Activated naive CD4-positive, alpha-beta T cell treated with anti-CD3 and anti-CD28 coated beads, Interleukin-2, amount 10 ng/mL, durations not matched to agents 7 days and 5 days (primary cell): ENCODE data around the gene GINM1.
A peak's percentile ranks its signal among the peaks of the same experiment; 100 is the strongest.

ENCODE experiments used
- CTCF ChIA-PET: fragments of 350-600 bp; sonication (Branson Sonifier 250); formaldehyde crosslinking; loops from one replicate; lab custom pipeline; 2021; ENCODE audit warnings: antibody characterized with exemption; lab: Charles Lee
- DNase-seq: peaks from one replicate; pipeline ENCODE4 v3.0.0-alpha.2; 2020
- H3K27ac Mint-ChIP-seq: one replicate; pipeline ENCODE4 v1.8.0; 2021; ENCODE audit warnings: mild to moderate bottlenecking, moderate library complexity, mixed read lengths
- H3K27me3 Mint-ChIP-seq: one replicate; pipeline ENCODE4 v1.8.0; 2021; ENCODE audit warnings: mild to moderate bottlenecking, mixed read lengths
- H3K36me3 Mint-ChIP-seq: one replicate; pipeline ENCODE4 v1.8.0; 2021; ENCODE audit warnings: mixed read lengths
- H3K4me1 Mint-ChIP-seq: one replicate; pipeline ENCODE4 v1.8.0; 2021; ENCODE audit warnings: mixed read lengths
- H3K4me3 Mint-ChIP-seq: one replicate; pipeline ENCODE4 v1.8.0; 2021; ENCODE audit warnings: mild to moderate bottlenecking, moderate library complexity, mixed read lengths
- H3K9me3 Mint-ChIP-seq: one replicate; pipeline ENCODE4 v1.8.0; 2021; ENCODE audit warnings: mixed read lengths

The GINM1 gene

DNA sequence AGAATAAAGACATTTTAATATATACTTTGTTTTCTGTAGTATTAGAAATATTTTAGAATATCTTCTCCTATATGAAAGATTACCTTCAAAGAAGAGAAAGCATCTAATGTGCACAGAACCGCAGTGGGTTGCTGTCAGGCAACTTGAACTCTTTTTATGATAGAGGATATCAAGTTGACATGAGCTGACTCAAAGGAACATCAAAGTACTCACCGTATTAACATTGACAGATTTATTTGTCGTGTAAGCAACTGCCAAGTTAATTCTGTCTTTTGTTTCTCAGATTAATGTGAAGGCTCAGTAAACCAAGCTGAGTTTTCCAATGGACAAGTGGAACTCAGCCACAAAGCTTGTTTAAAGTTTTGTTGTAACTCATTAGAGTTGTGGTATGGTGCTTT lies 2.2 kb upstream of the GINM1 start:
- CTCF ChIA-PET: interaction anchor here (1.1 kb wide), 1 partner anchor 12 kb away, joined by 3 read pairs; no protein-coding TSS in a partner anchor
- Mint-ChIP-seq H3K27ac (no peak overlapping the region), H3K36me3 (peaks cover 9% of the 10 kb centered on the region), H3K9me3 (no peaks in the 10 kb centered on the region), H3K27me3 (peaks cover 17% of the 10 kb centered on the region), H3K4me3 (no peak overlapping the region), H3K4me1 (peaks cover 25% of the 10 kb centered on the region)
- DNase-seq: no peak

DNA sequence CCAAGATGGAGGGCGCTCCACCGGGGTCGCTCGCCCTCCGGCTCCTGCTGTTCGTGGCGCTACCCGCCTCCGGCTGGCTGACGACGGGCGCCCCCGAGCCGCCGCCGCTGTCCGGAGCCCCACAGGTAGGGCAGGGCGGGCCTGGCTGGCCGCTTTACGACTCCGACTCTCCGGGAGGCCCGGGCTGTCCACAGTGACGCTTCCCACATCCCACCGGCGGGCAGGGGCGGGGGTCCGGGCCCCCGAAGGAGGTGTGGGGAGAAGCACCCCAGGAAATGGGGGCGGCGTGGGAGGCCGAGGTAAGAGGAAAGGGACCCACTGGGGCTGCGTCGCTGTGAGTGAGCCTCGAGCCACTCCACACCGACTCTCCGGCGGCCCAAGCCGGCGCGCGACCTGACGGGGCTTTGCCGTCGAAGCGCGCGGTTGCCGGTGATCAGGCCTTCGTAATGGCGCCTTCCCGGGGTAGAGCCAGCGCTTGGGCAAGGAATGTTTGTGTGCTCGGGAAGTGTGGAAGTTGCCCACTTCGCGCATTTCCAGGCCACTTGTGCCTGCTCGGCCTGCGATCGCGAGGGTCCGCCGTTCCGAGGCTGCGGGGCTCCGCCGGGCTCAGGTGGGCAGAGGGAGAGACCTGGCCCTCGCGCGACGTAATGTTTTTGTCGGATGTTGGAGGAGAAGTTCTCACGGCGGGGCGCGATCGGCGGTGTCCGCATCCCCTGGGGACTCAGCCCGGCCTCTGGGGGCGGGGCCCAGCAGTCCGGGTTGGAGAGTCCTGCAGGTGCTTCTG lies 427 bp downstream of the GINM1 start:
- CTCF ChIA-PET: interaction anchor here (1.3 kb wide), 1 partner anchor 82 kb away, joined by 4 read pairs; the partner anchor contains the start of gene KATNA1
- peaks cover 28% of the 10 kb centered on the region for H3K4me1 Mint-ChIP-seq
- H3K4me3 Mint-ChIP-seq: peak overlapping the region; percentile 92
- H3K27me3 Mint-ChIP-seq: no peaks in the 10 kb centered on the region
- peak overlapping the region; percentile 82 for H3K27ac Mint-ChIP-seq
- peaks cover 9% of the 10 kb centered on the region for H3K36me3 Mint-ChIP-seq
- H3K9me3 Mint-ChIP-seq: no peaks in the 10 kb centered on the region
- DNase-seq: peak; percentile 58

DNA sequence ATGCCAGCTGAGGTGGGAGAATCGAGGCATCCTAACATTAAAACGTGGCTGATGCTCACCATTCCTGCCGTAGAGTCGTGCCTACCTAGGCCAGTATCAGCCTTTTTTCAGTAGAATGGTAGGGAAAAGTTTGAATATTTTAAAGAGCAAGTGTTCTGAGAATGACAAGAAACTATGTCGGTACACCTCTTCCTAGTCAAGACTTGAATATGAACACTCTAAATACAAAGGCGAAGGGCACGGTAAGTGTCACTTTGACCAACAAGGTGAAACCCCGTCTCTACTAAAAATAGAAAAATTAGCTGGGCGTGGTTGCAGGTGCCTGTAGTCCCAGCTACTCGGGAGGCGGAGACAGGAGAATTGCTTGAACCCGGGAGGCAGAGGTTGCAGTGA lies 1.0 kb downstream of the GINM1 start:
- H3K4me3 Mint-ChIP-seq: peak overlapping the region; percentile 92
- CTCF ChIA-PET: no interaction called here
- no peak for DNase-seq
- peak overlapping the region; percentile 82 for H3K27ac Mint-ChIP-seq
- peaks cover 9% of the 10 kb centered on the region for H3K36me3 Mint-ChIP-seq
- peaks cover 28% of the 10 kb centered on the region for H3K4me1 Mint-ChIP-seq
- H3K9me3 Mint-ChIP-seq: no peaks in the 10 kb centered on the region
- no peaks in the 10 kb centered on the region for H3K27me3 Mint-ChIP-seq

DNA sequence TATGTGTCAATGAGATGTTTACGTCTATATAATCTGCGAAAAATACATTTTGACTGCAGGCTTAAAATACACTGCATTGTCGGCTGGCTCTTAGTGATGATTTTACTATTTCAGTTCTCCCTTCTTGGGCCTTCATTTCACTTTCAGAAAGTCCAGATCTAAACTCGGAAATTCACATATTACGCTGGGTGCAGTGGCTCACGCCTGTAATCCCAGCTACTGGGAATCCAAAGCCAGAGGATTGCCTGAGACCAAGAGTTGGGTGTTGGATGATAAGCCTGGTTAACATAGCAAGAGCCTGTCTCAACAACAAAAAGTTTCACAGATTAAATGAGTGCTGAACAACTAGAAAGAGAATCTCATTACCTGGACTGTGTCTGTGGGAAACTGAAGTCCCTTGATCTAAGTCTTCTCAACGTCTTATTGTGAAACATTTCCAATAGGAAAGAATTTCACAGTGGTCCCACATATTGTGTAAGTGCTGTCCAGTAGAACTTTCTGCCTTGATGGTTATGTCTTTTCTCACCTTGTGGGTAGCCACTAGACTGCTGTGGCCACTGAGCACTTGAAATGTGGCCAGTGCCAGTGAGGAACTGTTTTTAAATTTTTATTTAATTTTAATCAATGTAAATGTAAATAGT lies 1.9 kb downstream of the GINM1 start:
- no peak for DNase-seq
- peaks cover 11% of the 10 kb centered on the region for H3K36me3 Mint-ChIP-seq
- H3K27me3 Mint-ChIP-seq: no peaks in the 10 kb centered on the region
- H3K4me1 Mint-ChIP-seq: peaks cover 28% of the 10 kb centered on the region
- no peaks in the 10 kb centered on the region for H3K9me3 Mint-ChIP-seq
- CTCF ChIA-PET: no interaction called here
- peak overlapping the region; percentile 92 for H3K4me3 Mint-ChIP-seq
- H3K27ac Mint-ChIP-seq: peak overlapping the region; percentile 28

DNA sequence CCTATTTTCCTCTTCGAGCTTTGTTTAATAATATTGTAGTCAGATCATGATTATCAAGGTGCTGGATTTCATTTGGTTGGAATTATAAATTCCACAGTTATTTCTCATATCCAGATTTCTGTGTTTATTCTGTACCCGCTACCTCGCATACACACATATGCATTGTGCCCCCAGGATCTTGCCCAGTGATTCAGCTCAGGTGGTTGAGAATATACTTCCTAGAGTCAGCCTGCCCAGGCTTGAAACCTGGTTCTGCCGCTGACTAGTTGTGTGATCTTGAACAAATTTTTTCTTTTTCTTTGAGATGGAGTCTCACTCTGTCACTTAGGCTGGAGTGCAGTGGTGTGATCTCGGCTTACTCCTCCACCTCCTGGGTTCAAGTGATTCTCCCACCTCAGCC lies 14.7 kb downstream of the GINM1 start:
- no peak overlapping the region for H3K4me3 Mint-ChIP-seq
- H3K27ac Mint-ChIP-seq: no peak overlapping the region
- H3K27me3 Mint-ChIP-seq: no peaks in the 10 kb centered on the region
- peaks cover 44% of the 10 kb centered on the region for H3K36me3 Mint-ChIP-seq
- DNase-seq: no peak
- H3K9me3 Mint-ChIP-seq: no peaks in the 10 kb centered on the region
- H3K4me1 Mint-ChIP-seq: no peaks in the 10 kb centered on the region
- CTCF ChIA-PET: no interaction called here

DNA sequence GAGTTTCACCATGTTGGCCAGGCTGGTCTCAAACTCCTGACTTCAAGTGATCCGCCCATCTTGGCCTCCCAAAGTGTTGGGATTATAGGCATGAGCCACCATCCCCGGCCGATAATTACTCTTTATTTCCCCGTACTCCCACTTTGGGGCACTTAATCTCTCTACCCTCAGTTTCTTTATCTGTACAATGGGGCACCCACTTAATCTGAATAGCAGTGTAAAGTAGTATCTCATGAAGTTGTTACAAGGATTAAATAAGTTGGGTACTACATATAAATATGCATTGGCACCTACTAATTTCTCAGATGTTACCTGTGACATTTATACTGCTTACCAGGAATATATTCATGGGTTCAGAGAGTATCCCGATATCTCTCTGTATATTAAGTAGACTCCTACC lies 15.2 kb downstream of the GINM1 start:
- CTCF ChIA-PET: no interaction called here
- no peak for DNase-seq
- H3K27ac Mint-ChIP-seq: no peak overlapping the region
- H3K4me1 Mint-ChIP-seq: no peaks in the 10 kb centered on the region
- H3K36me3 Mint-ChIP-seq: peaks cover 48% of the 10 kb centered on the region
- H3K9me3 Mint-ChIP-seq: no peaks in the 10 kb centered on the region
- H3K27me3 Mint-ChIP-seq: no peaks in the 10 kb centered on the region
- no peak overlapping the region for H3K4me3 Mint-ChIP-seq

DNA sequence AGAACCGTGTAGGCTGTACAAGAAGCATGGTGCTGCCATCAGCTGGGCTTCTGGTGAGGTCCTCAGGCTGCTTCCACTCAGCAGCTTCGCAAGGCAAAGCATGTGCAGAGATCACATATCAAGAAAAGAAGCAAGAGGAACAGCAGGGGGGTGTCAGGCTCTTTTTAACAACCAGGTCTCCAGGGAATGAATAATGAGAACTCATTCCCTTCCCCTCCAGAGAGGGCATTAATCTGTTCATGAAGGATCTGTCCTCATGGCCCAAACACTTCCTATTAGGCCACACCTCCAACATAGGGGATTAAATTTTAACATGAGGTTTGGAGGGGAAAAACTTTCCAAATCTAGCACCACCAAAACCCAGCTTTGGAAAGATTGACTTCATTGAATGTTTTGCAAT lies 20.0 kb downstream of the GINM1 start:
- H3K27me3 Mint-ChIP-seq: no peaks in the 10 kb centered on the region
- no peaks in the 10 kb centered on the region for H3K4me1 Mint-ChIP-seq
- H3K4me3 Mint-ChIP-seq: no peak overlapping the region
- no peak for DNase-seq
- CTCF ChIA-PET: no interaction called here
- H3K36me3 Mint-ChIP-seq: peaks cover 47% of the 10 kb centered on the region
- H3K27ac Mint-ChIP-seq: no peak overlapping the region
- no peaks in the 10 kb centered on the region for H3K9me3 Mint-ChIP-seq

DNA sequence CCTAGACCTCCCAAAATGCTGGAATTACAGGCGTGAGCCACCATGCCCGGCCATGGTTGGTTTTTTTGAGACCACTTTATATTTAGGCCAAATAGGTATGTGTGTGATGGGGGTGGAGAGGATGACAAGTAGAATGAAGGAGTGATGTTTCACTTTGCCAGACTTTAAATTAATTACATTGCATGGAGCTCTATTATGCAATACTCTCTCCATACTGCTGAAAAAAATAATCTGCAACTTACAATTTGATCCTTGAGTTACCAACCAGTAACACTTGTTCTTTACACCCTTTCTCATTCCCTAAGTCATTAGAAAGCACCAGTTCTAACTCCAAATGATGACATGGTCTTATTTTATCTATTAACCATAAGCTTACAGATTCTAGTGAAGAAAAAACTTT lies 26.8 kb downstream of the GINM1 start:
- no peak overlapping the region for H3K27ac Mint-ChIP-seq
- CTCF ChIA-PET: no interaction called here
- peaks cover 47% of the 10 kb centered on the region for H3K36me3 Mint-ChIP-seq

DNA sequence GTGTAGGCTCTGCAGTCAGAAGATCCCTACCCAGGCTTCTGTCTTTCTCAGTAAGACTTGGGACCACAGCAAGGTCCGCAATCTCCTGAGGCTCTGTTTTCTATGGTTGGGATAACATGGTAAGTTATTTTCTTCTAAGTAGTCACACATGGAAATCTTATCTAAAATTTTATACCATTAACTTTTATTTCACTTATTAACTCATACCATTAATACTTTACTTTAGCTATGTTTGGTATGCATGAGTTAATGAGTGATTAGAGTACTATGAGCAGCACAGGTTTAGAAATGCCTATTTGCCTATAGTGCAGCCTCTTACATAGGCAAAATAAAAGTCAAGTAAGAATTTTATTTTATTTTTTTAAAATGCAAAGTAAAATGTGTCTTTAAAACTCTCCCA lies 27.2 kb downstream of the GINM1 start:
- Mint-ChIP-seq H3K9me3 (no peaks in the 10 kb centered on the region), H3K27ac (no peak overlapping the region), H3K4me3 (no peak overlapping the region), H3K36me3 (peaks cover 47% of the 10 kb centered on the region), H3K27me3 (no peaks in the 10 kb centered on the region), H3K4me1 (no peaks in the 10 kb centered on the region)
- DNase-seq: no peak
- CTCF ChIA-PET: no interaction called here

More for the DNA sequence above, 26.8 kb downstream of the GINM1 start:
- no peak overlapping the region for H3K4me3 Mint-ChIP-seq
- no peak for DNase-seq
- no peaks in the 10 kb centered on the region for H3K4me1 Mint-ChIP-seq
- H3K27me3 Mint-ChIP-seq: no peaks in the 10 kb centered on the region
- H3K9me3 Mint-ChIP-seq: no peaks in the 10 kb centered on the region

DNA sequence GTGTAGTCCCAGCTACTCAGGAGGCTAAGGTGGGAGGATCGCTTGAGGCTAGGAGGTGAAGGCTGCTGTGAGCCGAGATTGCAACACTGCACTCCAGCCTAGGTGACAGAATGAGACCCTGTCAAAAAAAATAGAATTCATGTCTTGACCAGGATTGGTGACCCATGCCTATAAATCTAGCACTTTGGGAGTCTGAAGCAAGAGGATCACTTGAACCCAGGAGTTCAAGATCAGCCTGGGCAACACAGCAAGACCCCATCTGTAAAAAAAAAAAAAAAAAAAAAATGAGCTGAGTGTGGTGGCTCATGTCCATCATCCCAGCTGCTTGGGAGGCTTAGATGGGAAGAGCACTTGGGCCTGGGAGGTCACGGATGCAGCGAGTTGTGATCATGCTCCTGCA lies 34.3 kb downstream of the GINM1 start:
- Mint-ChIP-seq H3K27ac (no peak overlapping the region), H3K27me3 (no peaks in the 10 kb centered on the region), H3K4me1 (no peaks in the 10 kb centered on the region), H3K36me3 (peaks cover 60% of the 10 kb centered on the region), H3K4me3 (no peak overlapping the region), H3K9me3 (no peaks in the 10 kb centered on the region)
- CTCF ChIA-PET: no interaction called here
- DNase-seq: no peak

DNA sequence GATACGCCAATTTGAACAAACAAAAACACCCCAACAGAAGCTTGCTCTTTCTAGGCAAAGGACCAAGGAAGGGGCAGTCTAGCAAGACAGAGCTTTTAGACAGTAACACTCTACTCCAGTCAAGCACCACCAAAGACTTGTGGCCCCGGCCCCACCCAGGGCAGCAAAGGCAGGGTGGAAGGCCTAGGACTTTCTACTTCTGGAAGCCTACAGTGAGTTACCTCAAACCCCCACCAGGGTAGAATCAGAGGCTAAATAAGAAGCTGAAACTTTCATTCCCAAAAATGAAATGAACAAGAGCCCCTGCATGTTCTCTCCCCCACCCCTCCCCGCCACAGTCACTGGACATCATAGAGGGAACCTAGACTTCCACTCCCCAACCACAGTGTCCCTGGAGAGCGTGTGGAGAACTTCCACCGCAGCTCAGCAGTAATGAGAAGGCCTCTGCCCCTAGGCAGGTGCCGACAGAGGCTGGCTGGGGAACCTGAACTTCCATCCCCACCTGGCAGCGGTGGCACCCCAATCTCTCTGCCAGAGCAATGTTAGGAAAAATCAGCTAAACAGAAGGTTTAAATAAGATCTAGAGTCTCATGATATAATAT lies 42.3 kb downstream of the GINM1 start:
- peaks cover 8% of the 10 kb centered on the region for H3K9me3 Mint-ChIP-seq
- peaks cover 50% of the 10 kb centered on the region for H3K36me3 Mint-ChIP-seq
- H3K27ac Mint-ChIP-seq: peak overlapping the region; percentile 87
- no peak overlapping the region for H3K4me3 Mint-ChIP-seq
- H3K4me1 Mint-ChIP-seq: peaks cover 46% of the 10 kb centered on the region
- DNase-seq: no peak
- H3K27me3 Mint-ChIP-seq: no peaks in the 10 kb centered on the region
- CTCF ChIA-PET: no interaction called here

DNA sequence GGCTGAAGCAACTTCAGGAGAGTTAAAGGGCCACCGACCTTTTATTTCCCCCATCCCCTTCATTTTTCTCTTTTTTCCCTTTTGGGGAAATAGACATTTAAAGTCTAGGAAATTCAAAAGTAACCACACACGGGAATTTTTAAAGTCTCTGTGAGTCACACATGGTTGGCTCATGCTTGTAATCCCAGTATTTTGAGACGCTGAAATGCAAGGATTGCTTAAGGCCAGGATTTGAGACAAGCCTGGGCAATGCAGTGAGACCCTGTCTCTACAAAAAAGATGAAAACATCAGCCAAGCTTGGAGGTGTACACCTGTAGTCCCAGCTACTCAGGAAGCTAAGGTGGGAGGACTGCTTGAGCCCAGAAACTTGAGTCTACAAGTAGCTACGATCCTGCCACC lies 48.2 kb downstream of the GINM1 start:
- DNase-seq: no peak
- Mint-ChIP-seq H3K4me3 (no peak overlapping the region), H3K27ac (no peak overlapping the region), H3K4me1 (peaks cover 20% of the 10 kb centered on the region), H3K27me3 (no peaks in the 10 kb centered on the region), H3K9me3 (peaks cover 8% of the 10 kb centered on the region), H3K36me3 (peaks cover 63% of the 10 kb centered on the region)
- CTCF ChIA-PET: no interaction called here

DNA sequence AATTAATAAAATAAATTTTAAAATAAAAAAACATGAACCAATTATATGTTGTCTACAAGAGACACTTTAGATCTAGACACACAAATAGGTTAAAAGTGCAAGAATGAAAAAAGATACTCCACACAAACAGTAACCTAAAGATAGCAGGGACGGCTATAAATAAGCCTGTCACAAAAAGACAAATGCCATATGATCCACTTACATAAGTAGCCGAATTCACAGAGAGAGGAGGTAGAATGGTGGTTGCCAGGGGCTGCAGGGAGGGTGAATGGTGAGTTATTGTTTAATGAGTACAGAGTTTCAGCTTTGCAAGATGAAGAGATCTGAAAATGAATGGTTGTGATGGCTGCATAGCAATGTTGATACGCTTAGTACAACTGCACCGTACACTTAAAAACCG lies 49.6 kb downstream of the GINM1 start:
- Mint-ChIP-seq H3K4me3 (no peak overlapping the region), H3K27ac (no peak overlapping the region)

DNA sequence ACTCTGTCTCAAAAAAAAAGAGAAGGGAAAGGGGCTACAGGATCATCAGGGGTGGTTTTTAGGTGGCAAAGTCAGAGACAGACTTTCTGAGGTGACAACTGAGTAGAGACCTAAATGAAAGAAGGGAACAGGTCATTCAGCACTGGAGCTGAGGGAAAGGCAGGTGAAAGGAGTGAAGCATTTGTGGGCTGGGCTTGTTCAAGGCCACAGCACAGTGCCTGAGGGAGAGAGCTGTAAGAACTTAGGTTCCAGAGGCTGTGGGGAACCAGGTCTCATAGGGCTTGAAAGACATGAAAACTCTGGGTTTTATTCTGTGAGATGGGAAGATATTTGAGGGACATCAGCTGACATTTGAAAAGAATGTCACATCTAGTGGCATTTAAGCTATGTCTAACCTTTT lies 61.5 kb downstream of the GINM1 start:
- no peak for DNase-seq

More for the DNA sequence above, 49.6 kb downstream of the GINM1 start:
- CTCF ChIA-PET: no interaction called here
- Mint-ChIP-seq H3K27me3 (no peaks in the 10 kb centered on the region), H3K4me1 (peaks cover 7% of the 10 kb centered on the region), H3K36me3 (peaks cover 67% of the 10 kb centered on the region), H3K9me3 (peaks cover 8% of the 10 kb centered on the region)
- DNase-seq: no peak

More for the DNA sequence above, 61.5 kb downstream of the GINM1 start:
- Mint-ChIP-seq H3K4me1 (peaks cover 10% of the 10 kb centered on the region), H3K27me3 (no peaks in the 10 kb centered on the region), H3K4me3 (no peak overlapping the region), H3K36me3 (peaks cover 35% of the 10 kb centered on the region), H3K9me3 (no peaks in the 10 kb centered on the region), H3K27ac (peak overlapping the region; percentile 39)
- CTCF ChIA-PET: interaction anchor here (0.6 to 0.7 kb wide), 2 partner anchors 40 to 100 kb away, joined by 3 to 5 read pairs; no protein-coding TSS in a partner anchor
